Testis (tissue), 2 donors: ENCODE measurements around the gene DLG5.

Experiments used
- POLR2A ChIP-seq: fragments of 450-650 bp; IDR thresholded peaks from one replicate; pipeline ENCODE4 v1.6.1; 2017; ENCODE audit warnings: antibody characterized with exemption, mild to moderate bottlenecking, moderate library complexity
- TF ChIP-seq, protein P1 (sequence below), 3 experiments: fragments of 450-650 bp in 2 of 3; fragments of 200-600 bp in 1 of 3; sonication (generic) in 1 of 3; IDR thresholded peaks; one replicate each; pipeline ENCODE4 v1.5.1; 2016 to 2019; ENCODE audit warnings: antibody characterized with exemption in 3 of 3, mild to moderate bottlenecking in 2 of 3, moderate library complexity in 1 of 3

DNA sequence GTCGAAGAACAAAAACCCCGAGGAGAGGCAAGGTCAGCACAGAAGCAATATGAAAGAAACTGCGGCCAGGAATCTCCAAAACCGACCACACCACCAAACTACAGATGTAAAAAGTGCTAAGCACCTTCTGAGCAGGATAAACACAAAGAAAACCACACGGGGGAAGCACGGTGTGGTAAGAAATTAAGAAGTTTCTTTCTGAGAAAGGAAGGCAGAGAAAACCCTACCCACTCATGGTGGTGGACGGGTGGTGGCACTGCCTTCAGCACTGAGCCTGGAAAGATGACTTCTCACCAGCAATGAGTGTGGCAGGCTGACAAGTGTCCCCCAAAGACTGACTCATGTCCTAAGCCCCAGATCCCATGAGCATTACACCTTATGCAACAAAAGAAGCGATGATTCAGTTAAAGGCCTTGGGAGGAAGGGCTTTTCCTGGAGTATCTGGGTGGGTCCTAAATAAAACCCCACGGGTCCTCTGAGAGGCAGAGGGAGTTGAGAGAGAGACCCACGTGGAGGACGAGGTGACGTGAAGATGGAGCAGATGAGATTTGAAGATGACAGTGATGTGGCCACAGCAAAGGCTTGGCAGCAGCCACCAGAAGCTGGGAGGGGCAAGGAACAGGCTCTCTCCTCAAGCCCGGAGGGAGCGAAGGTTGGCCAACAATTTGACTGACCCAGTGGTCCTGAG, 124.9 kb downstream of the DLG5 start:
- TF ChIP-seq, protein P1, sequence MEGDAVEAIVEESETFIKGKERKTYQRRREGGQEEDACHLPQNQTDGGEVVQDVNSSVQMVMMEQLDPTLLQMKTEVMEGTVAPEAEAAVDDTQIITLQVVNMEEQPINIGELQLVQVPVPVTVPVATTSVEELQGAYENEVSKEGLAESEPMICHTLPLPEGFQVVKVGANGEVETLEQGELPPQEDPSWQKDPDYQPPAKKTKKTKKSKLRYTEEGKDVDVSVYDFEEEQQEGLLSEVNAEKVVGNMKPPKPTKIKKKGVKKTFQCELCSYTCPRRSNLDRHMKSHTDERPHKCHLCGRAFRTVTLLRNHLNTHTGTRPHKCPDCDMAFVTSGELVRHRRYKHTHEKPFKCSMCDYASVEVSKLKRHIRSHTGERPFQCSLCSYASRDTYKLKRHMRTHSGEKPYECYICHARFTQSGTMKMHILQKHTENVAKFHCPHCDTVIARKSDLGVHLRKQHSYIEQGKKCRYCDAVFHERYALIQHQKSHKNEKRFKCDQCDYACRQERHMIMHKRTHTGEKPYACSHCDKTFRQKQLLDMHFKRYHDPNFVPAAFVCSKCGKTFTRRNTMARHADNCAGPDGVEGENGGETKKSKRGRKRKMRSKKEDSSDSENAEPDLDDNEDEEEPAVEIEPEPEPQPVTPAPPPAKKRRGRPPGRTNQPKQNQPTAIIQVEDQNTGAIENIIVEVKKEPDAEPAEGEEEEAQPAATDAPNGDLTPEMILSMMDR (IDR thresholded peaks at IDR 0.05) = no peak
- no peak for TF ChIP-seq POLR2A
